T-helper 2 cell (primary cell): ENCODE data around the gene CIRBP.

Source experiments
- DNase-seq, 5 experiments: peaks; one replicate each; pipeline versions ENCODE4 v3.0.0 to v3.0.0-alpha.2; 2012 to 2022

Gene CIRBP

GRCh38 chr19:1281569-1282287, 12.6 kb downstream of the CIRBP start:
- no peak for DNase-seq

- no peak for DNase-seq
Observed at GRCh38 chr19:1282588-1283206, 13.6 kb downstream of the CIRBP start.

GRCh38 chr19:1283207-1283916, 14.2 kb downstream of the CIRBP start:
- no peak for DNase-seq

DNA sequence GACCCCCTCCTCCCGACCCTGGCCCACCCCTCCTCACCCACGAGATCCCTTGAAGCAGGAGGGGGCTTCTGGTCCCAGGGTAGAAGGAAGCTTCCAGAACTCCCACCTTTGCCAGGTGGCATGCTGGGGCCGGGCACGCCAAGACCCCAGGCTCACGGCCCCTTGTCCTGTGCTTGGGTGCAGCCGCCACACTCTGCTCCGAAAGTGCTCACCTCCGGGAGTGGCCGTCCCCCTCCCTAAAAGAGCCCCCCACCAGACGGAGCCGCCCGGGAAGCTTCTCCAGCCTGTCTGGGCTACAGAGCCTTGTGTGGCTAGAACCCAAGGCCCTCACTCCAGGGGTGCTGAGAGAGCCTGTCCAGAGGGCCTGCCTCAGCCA, 14.8 kb downstream of the CIRBP start:
- no peak for DNase-seq

DNA sequence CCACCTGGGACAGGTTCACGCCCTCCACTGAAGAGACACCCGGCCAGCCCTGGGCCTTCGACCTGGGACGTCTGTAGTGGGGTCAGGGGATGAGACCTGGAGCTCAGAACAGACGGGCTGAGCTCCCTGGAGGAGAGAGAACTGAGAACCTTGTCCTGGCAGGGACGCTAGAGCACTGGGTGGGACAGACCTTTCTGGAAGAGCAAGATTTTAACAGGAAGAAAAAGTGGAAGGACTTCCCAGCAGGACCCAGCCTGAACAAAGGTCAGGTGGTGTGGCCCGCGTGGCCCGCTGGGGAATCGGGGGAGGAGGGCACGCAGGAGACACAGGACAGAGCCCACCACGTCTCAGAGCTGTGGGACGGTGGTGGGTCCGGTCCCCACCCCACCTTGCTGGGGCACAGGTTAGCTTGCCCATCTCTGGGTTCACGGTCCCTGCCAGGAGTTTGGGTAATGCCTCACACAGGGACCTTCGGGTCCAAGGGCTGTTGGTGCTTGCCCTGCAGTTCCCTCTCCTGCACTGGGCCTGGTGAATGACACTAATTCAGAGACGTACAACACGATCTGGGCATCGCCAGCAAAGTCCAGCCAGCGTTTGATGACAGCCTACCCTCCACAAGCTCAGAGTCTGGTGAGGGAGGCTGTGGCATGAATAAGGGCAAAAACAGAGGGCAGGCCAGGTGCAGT, 15.3 kb downstream of the CIRBP start:
- no peak for DNase-seq

GRCh38 chr19:1284979-1285736, 16.0 kb downstream of the CIRBP start:
- no peak for DNase-seq

DNA sequence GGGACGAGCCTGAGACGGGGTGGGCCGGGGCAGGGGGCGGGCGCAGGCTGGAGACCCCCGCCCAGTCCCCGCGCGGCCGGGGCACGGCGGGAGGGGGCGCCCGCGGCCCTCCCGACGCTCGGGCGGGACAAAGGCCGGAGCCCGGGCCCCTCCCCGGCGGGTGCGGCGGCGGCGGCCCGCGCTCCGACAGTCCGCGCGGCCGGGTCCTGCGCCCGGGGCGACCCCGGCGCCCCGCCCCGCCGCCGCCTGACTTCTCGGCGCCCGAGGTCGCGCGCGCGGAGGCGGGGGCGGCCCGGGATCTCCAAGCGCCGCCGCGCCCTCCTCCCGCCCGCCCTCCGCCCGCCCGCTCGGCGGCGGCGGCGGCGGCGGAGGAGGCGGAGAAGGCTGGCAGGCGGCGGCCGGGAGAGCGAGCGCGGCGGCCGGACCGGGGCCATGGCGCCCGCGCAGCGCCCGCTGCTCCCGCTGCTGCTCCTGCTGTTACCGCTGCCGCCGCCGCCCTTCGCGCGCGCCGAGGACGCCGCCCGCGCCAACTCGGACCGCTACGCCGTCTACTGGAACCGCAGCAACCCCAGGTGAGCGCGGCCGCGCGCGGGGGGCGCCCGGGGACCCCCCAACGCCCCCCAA, 16.7 kb downstream of the CIRBP start, which contains the start of gene EFNA2:
TSS of gene EFNA2 (plus strand) at position 137 of the 624 bp plus-strand sequence. CDS start at position 433, 296 bp downstream.
- no peak for DNase-seq

DNA sequence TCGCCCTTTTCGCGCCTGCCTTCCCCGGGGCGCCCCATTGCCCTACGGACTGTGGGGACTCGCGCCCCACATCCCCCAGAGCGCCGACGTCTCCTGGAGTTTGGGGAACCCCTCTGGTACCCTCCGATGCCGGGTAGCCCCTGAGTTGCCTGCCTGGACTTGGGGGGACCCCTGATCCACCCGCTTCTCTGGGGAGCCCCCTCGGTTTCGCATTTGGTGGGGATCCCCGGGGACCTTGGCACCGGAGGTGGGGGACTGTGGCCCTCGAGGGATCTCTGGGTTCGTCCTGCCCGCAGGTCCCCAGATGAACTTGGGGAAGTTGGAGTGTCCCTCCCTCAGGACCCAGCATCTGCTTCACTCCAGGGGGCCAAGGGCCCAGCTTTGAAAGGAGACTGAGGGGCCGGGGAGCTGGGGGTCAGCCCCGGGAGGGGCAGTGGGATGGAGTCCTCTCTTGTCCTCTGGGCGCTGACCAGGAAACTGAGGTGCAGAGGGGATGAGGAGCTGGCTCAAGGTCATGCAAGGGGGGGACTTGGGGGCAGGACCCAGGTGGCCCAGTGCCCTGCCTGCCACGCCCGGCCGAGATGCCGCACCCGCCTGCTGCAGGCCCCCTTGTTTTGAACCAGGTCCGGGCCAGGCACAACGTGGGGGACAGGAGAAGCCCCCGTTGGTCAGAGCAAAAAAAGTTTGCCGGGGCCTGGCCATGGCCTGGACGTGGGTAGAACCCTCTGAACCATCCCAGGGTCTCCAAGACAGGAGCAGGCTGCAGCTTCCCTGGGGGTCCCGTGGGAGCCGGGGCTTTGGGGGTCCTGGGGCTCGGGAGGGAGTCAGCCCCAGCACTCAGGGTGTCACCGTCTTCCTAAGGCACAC, 17.6 kb downstream of the CIRBP start:
- no peak for DNase-seq

- no peak for DNase-seq
Observed at GRCh38 chr19:1287354-1288225, 18.5 kb downstream of the CIRBP start.

GRCh38 chr19:1288226-1288612, 19.1 kb downstream of the CIRBP start:
- DNase-seq: no peak

DNA sequence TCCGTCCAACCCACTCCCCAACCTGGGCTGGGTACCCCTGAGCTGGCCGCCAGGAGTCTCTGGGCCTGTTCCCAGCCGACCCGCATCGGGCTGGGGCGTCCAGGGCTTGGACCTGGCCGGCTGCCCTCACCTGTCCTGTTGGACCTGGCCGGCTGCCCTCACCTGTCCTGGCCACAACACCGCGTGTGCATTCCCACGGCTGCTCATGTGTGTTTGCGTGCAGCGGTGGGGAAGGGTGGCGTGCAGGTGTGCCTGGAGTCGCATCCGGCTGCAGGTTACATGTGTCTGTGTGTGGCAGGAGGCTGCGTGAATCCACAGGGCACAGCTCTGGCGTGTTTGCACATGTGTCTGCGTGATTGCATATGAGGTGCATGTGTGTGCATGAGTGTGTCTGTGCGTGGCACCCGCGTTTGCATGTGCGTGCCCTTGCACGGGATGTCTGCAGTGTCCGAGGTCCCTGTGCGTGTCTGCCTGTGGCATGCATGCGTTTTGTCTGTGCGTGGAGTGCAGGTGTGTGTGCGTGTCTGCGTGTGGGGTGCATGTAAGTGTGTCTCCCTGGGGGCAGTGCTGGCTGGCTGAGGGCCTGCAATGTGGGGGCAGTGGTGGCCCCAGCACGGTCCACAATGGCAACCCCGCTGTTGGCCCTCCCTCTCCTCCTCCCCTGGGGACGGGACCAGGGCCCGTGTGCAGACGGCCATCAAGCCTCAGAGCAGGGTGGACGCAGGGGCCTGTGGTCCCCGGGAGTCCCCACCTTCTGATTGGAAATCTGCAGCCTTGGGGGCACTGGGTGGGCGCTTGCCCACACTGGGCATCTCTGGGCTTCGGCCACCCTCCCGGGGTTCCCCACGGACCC, 19.9 kb downstream of the CIRBP start:
- DNase-seq: no peak

- no peak for DNase-seq
Observed at GRCh38 chr19:1289686-1290025, 20.5 kb downstream of the CIRBP start.

DNA sequence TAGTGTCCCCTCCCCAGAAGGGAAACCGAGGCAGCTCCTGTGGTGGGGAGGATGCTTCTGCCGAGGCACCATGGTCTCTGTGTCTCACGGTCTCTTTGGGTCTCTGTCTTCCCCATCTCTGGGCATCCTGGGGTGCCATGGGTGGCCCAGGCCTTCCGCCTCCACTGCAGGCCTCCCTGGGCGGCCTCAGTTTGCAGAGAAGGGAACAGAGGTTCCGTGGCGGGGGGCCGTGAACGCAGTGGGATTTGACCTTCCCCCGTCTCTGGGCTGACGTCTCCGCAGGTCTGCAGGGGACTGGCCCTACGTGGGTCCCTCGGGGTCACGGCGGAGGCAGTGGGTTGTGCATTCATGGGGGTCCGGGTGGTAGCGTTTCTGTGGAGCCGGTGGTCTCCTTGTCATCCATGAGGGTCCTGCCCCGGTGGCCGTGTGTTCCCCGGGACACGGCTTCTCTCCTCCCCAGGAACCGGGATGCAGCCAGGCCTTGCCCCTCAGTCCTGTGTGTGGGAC, 21.1 kb downstream of the CIRBP start:
- DNase-seq: no peak

- no peak for DNase-seq
Observed at GRCh38 chr19:1290703-1291651, 21.8 kb downstream of the CIRBP start.

DNA sequence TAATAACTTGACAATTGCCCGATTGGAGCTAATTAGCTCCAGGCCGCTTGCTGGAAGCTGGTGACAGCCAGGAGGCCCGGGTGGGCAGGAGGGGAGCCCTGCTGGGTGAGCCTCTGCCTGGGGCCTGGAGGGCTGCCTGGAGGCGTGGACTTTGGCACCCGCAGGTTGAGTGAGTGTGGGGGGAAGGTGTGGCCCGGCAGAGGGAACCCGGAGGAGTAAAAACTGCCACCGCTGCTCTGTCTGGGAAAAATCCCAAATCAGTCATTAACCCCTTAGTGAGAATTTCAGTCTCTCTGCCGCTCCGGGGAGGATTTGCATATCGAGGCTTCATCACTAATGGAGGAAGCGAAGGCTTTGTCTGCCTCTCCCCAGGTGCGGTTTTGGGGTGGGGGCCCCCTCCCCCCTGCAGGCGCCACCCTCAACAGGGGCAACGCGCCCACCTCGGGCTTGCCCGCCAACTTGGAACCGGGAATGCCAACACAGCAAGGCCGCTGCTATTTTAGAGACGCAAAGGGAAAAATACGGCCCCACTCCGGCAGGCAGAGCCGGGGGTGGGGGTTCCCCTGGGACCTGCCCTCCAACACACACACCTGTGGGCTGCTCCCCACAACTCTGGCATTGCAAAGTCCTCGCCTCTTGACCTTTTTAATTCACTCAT, 22.8 kb downstream of the CIRBP start:
- no peak for DNase-seq

GRCh38 chr19:1292419-1293151, 23.5 kb downstream of the CIRBP start:
- no peak for DNase-seq
